ENCODE results near the gene SAFB.

The SAFB gene

GRCh38 chr19:5692723-5693194 is 69.9 kb downstream of the SAFB start:
- Histone ChIP-seq H3K27me3 (ENCODE audit: insufficient read depth, low read length, poor library complexity) (no peaks in the 10 kb centered on the region), H3K4me3 (ENCODE audit: low read depth in 1 of 2, low read length in 2 of 2) (peak overlapping the region in 1 of 2 experiments; percentile 87; a peak in 1 of 4 replicates), H3K9ac (ENCODE audit: low read depth, low read length) (peak overlapping the region; percentile 87; the same call in 1 of the 2 replicates), H2AFZ (ENCODE audit: low read depth, low read length) (no peak overlapping the region), H3K9me3 (ENCODE audit: insufficient read depth, low read length, severe bottlenecking) (no peaks in the 10 kb centered on the region), H3K79me2 (ENCODE audit: insufficient read depth, low read length) (peaks cover 70% of the 10 kb centered on the region), H4K20me1 (ENCODE audit: insufficient read depth, low read length) (peaks cover 75% of the 10 kb centered on the region), H3K4me1 (ENCODE audit: insufficient read depth, low read length) (peaks cover 31% of the 10 kb centered on the region), H3K4me2 (ENCODE audit: insufficient read depth, low read length) (peak overlapping the region; percentile 86; the same call in 1 of the 2 replicates), H3K27ac (ENCODE audit: low read length) (no peak overlapping the region), H3K36me3 (ENCODE audit: insufficient read depth, low read length) (peaks cover 72% of the 10 kb centered on the region)
- ATAC-seq (ENCODE audit: insufficient read depth, low read depth) (no peak), DNase-seq (no peak)
- TF ChIP-seq EZH2 (IDR thresholded peaks at IDR 0.05; ENCODE audit: borderline replicate concordance, low read depth, low read length, severe bottlenecking) (no peak), CTCF (IDR thresholded peaks at IDR 0.05; ENCODE audit: borderline replicate concordance, extremely low read depth, low read length, poor library complexity, severe bottlenecking) (no peak)

- H2AFZ ChIP-seq (ENCODE audit: low read depth, low read length), result no peak overlapping the region
- H3K36me3 ChIP-seq (ENCODE audit: insufficient read depth, low read length), result peaks cover 78% of the 10 kb centered on the region
- H3K9ac ChIP-seq (ENCODE audit: low read depth, low read length), result peak overlapping the region; percentile 18
- no peaks in the 10 kb centered on the region for H3K27me3 ChIP-seq (ENCODE audit: insufficient read depth, low read length, poor library complexity)
- no peak overlapping the region for H3K27ac ChIP-seq (ENCODE audit: low read length)
- H3K4me2 ChIP-seq (ENCODE audit: insufficient read depth, low read length), result peak overlapping the region; percentile 86; the same call in 1 of the 2 replicates
- H3K4me3 ChIP-seq (ENCODE audit: low read depth in 1 of 2, low read length in 2 of 2), result no peak overlapping the region
- peaks cover 30% of the 10 kb centered on the region for H3K4me1 ChIP-seq (ENCODE audit: insufficient read depth, low read length)
- no peaks in the 10 kb centered on the region for H3K9me3 ChIP-seq (ENCODE audit: insufficient read depth, low read length, severe bottlenecking)
- peaks cover 80% of the 10 kb centered on the region for H4K20me1 ChIP-seq (ENCODE audit: insufficient read depth, low read length)
- DNase-seq, result no peak
- H3K79me2 ChIP-seq (ENCODE audit: insufficient read depth, low read length), result peaks cover 71% of the 10 kb centered on the region
- ATAC-seq (ENCODE audit: insufficient read depth, low read depth), result no peak
- TF ChIP-seq EZH2 (IDR thresholded peaks at IDR 0.05; ENCODE audit: borderline replicate concordance, low read depth, low read length, severe bottlenecking) (no peak), CTCF (IDR thresholded peaks at IDR 0.05; ENCODE audit: borderline replicate concordance, extremely low read depth, low read length, poor library complexity, severe bottlenecking) (no peak)
These were observed 70.6 kb downstream of the SAFB start for GRCh38 chr19:5693195-5694166.

GRCh38 chr19:5694167-5694955 is 71.5 kb downstream of the SAFB start:
- Histone ChIP-seq H3K79me2 (ENCODE audit: insufficient read depth, low read length) (peaks cover 75% of the 10 kb centered on the region), H3K27ac (ENCODE audit: low read length) (no peak overlapping the region), H3K4me2 (ENCODE audit: insufficient read depth, low read length) (no peak overlapping the region), H3K36me3 (ENCODE audit: insufficient read depth, low read length) (peaks cover 86% of the 10 kb centered on the region), H4K20me1 (ENCODE audit: insufficient read depth, low read length) (peaks cover 89% of the 10 kb centered on the region), H2AFZ (ENCODE audit: low read depth, low read length) (no peak overlapping the region), H3K9me3 (ENCODE audit: insufficient read depth, low read length, severe bottlenecking) (no peaks in the 10 kb centered on the region), H3K9ac (ENCODE audit: low read depth, low read length) (no peak overlapping the region), H3K27me3 (ENCODE audit: insufficient read depth, low read length, poor library complexity) (no peaks in the 10 kb centered on the region), H3K4me3 (ENCODE audit: low read depth in 1 of 2, low read length in 2 of 2) (no peak overlapping the region), H3K4me1 (ENCODE audit: insufficient read depth, low read length) (peaks cover 30% of the 10 kb centered on the region)
- no peak for ATAC-seq (ENCODE audit: insufficient read depth, low read depth)
- TF ChIP-seq EZH2 (IDR thresholded peaks at IDR 0.05; ENCODE audit: borderline replicate concordance, low read depth, low read length, severe bottlenecking) (no peak), CTCF (IDR thresholded peaks at IDR 0.05; ENCODE audit: borderline replicate concordance, extremely low read depth, low read length, poor library complexity, severe bottlenecking) (no peak)
- no peak for DNase-seq

All from DND-41 (cell line).